ENCODE measurements around the gene HOXA3.

The HOXA3 gene

GRCh38 chr7:27191833-27192545 is 39.6 kb upstream of the HOXA3 start:
- H3K27ac ChIP-seq, result no peak overlapping the region
- TF ChIP-seq CTCF (conservative IDR thresholded peaks at IDR 0.05) (no peak), ZFX (IDR thresholded peaks at IDR 0.05) (no peak)

GRCh38 chr7:27191161-27191731 is 38.9 kb upstream of the HOXA3 start:
- no peak overlapping the region for H3K27ac ChIP-seq
- TF ChIP-seq ZFX (IDR thresholded peaks at IDR 0.05), result no peak
- no peak for TF ChIP-seq CTCF (conservative IDR thresholded peaks at IDR 0.05)

- TF ChIP-seq ZFX (IDR thresholded peaks at IDR 0.05) (no peak), CTCF (conservative IDR thresholded peaks at IDR 0.05) (no peak)
- H3K27ac ChIP-seq, result no peak overlapping the region
Measured at GRCh38 chr7:27189997-27190748, 37.8 kb upstream of the HOXA3 start.

- TF ChIP-seq ZFX (IDR thresholded peaks at IDR 0.05), result no peak
- TF ChIP-seq CTCF (conservative IDR thresholded peaks at IDR 0.05), result no peak
- H3K27ac ChIP-seq, result no peak overlapping the region
Measured at GRCh38 chr7:27189295-27189996, 37.1 kb upstream of the HOXA3 start.

- no peak overlapping the region for H3K27ac ChIP-seq
- TF ChIP-seq CTCF (conservative IDR thresholded peaks at IDR 0.05) (no peak), ZFX (IDR thresholded peaks at IDR 0.05) (no peak)
Measured at GRCh38 chr7:27188386-27189294, 36.3 kb upstream of the HOXA3 start.

- H3K27ac ChIP-seq, result no peak overlapping the region
- no peak for TF ChIP-seq ZFX (IDR thresholded peaks at IDR 0.05)
- no peak for TF ChIP-seq CTCF (conservative IDR thresholded peaks at IDR 0.05)
Measured at GRCh38 chr7:27187475-27188385, 35.3 kb upstream of the HOXA3 start.
